ENCODE measurements around the gene ATP2A1.

The ATP2A1 gene

GRCh38 chr16:28836761-28837064 is 41.6 kb upstream of the ATP2A1 start:
- H3K4me3 ChIP-seq (ENCODE audit: low read depth, low read length): no peak overlapping the region
- TF ChIP-seq, protein P1, sequence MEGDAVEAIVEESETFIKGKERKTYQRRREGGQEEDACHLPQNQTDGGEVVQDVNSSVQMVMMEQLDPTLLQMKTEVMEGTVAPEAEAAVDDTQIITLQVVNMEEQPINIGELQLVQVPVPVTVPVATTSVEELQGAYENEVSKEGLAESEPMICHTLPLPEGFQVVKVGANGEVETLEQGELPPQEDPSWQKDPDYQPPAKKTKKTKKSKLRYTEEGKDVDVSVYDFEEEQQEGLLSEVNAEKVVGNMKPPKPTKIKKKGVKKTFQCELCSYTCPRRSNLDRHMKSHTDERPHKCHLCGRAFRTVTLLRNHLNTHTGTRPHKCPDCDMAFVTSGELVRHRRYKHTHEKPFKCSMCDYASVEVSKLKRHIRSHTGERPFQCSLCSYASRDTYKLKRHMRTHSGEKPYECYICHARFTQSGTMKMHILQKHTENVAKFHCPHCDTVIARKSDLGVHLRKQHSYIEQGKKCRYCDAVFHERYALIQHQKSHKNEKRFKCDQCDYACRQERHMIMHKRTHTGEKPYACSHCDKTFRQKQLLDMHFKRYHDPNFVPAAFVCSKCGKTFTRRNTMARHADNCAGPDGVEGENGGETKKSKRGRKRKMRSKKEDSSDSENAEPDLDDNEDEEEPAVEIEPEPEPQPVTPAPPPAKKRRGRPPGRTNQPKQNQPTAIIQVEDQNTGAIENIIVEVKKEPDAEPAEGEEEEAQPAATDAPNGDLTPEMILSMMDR (IDR thresholded peaks at IDR 0.05; ENCODE audit: low read depth, low read length): no peak

GRCh38 chr16:28837672-28838557 is 40.4 kb upstream of the ATP2A1 start:
- no peak overlapping the region for H3K4me3 ChIP-seq (ENCODE audit: low read depth, low read length)
- TF ChIP-seq, protein P1 (IDR thresholded peaks at IDR 0.05; ENCODE audit: low read depth, low read length): no peak

GRCh38 chr16:28838558-28838918 is 39.8 kb upstream of the ATP2A1 start:
- TF ChIP-seq, protein P1 (IDR thresholded peaks at IDR 0.05; ENCODE audit: low read depth, low read length): no peak
- no peak overlapping the region for H3K4me3 ChIP-seq (ENCODE audit: low read depth, low read length)

GRCh38 chr16:28839004-28839639 is 39.2 kb upstream of the ATP2A1 start:
- TF ChIP-seq, protein P1 (IDR thresholded peaks at IDR 0.05; ENCODE audit: low read depth, low read length): no peak
- no peak overlapping the region for H3K4me3 ChIP-seq (ENCODE audit: low read depth, low read length)

GRCh38 chr16:28839899-28840298 is 38.4 kb upstream of the ATP2A1 start:
- no peak overlapping the region for H3K4me3 ChIP-seq (ENCODE audit: low read depth, low read length)
- TF ChIP-seq, protein P1 (IDR thresholded peaks at IDR 0.05; ENCODE audit: low read depth, low read length): no peak

DNA sequence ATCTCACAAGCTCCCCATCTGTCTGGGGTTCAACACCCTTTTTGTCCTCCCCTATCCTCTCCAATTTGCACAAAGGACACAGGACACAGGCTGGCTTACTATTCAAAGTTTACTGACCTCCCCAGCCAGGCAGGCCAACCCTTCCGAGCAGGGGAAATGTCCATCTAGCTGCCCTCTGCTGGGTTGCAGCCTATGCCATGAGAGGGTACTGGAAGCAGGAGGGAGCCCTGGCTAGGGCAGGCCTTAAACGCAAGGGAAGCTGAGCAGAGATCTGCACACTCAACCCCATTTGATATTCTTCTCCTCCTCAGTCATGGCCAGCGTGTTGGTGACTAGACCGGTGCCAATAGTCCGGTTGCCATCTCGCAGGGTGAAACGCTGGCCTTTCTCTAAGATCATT is 35.6 kb upstream of the ATP2A1 start:
- H3K4me3 ChIP-seq (ENCODE audit: low read depth, low read length): no peak overlapping the region
- TF ChIP-seq, protein P1 (IDR thresholded peaks at IDR 0.05; ENCODE audit: low read depth, low read length): no peak

GRCh38 chr16:28843766-28844165 is 34.5 kb upstream of the ATP2A1 start:
- TF ChIP-seq, protein P1 (IDR thresholded peaks at IDR 0.05; ENCODE audit: low read depth, low read length): no peak
- H3K4me3 ChIP-seq (ENCODE audit: low read depth, low read length): no peak overlapping the region
